ENCODE results near the gene NTS. TPM values are rescaled to one million over a fixed set of nuclear protein-coding genes. Genes with fewer than 3 reads are reported as not detected.

The NTS gene
- total RNA-seq, 1 donor from 2014 or later = 1.5 TPM

DNA sequence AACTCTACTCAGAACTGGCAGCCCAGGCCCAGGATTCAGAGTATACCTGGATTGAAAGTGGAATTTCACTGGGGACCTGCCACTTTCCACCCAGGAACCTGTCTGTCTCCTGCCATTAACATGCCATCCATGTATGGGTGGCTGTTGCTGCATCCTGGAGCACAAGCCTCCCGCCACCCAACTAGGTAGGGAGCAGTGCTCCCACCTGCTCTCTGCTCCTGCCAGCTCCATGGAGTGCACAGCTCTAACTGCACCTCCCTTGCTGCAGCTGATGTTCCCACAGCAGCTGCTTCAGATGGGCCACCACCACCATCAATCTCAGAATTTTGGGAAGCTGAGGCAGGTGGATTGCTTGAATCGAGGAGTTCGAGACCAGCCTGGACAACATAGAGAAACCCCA, 17.1 kb upstream of the NTS start:
- H3K9ac ChIP-seq (ENCODE audit: low read length) = no peak overlapping the region
- DNase-seq (ENCODE audit: low read depth) (no peak), FAIRE-seq (no peak)
- TF ChIP-seq EZH2 (IDR thresholded peaks at IDR 0.05; ENCODE audit: insufficient read depth, low read length) = no peak
- no peaks in the 10 kb centered on the region for H3K27me3 Mint-ChIP-seq (ENCODE audit: low read depth, unreplicated experiment)
- H3K4me3 Mint-ChIP-seq (ENCODE audit: unreplicated experiment) = no peak overlapping the region
- H3K36me3 Mint-ChIP-seq (ENCODE audit: low read depth, unreplicated experiment) = no peaks in the 10 kb centered on the region
- no peak overlapping the region for H3K27ac Mint-ChIP-seq (ENCODE audit: unreplicated experiment)
- H2AFZ ChIP-seq (ENCODE audit: low read depth, low read length) = no peak overlapping the region
- no peak overlapping the region for H3K4me2 ChIP-seq (ENCODE audit: low read length)
- H3K36me3 ChIP-seq (ENCODE audit: insufficient read depth, low read length) = no peaks in the 10 kb centered on the region
- no peaks in the 10 kb centered on the region for H3K27me3 ChIP-seq (ENCODE audit: insufficient read depth, low read length)
- no peak overlapping the region for H3K4me3 ChIP-seq (ENCODE audit: insufficient read depth, low read depth, low read length)
- H4K20me1 ChIP-seq (ENCODE audit: insufficient read depth, low read length) = no peaks in the 10 kb centered on the region
- no peaks in the 10 kb centered on the region for H3K4me1 Mint-ChIP-seq (ENCODE audit: low read depth, unreplicated experiment)
- H3K4me1 ChIP-seq (ENCODE audit: insufficient read depth, low read length) = no peaks in the 10 kb centered on the region
- no peak overlapping the region for H3K27ac ChIP-seq (ENCODE audit: low read depth, low read length)
- no peaks in the 10 kb centered on the region for H3K9me3 ChIP-seq (ENCODE audit: insufficient read depth, low read depth, low read length)
- no peaks in the 10 kb centered on the region for H3K79me2 ChIP-seq (ENCODE audit: insufficient read depth, low read length)
- no peaks in the 10 kb centered on the region for H3K9me3 Mint-ChIP-seq (ENCODE audit: unreplicated experiment)

DNA sequence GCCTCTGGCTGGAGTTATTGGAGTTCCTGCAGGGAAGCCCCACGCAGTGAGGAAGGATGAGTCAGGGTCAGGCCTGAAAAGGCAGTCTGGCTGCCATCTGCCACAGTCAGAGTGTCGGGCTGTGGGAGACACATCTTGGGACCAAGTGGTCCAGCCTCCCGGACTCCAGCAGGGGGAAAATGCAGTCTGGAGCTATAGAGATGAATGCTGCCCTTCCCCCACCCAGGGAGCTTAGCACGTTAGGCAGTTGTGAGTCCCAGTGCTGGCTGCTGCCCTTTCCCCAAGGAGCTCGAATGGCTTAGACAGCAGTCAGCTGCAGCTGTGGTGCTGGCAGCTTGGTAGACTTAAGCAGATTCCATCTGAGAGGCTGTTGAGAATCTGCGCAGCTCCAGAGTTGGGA, 8.2 kb upstream of the NTS start:
- Mint-ChIP-seq H3K4me1 (ENCODE audit: low read depth, unreplicated experiment) (no peaks in the 10 kb centered on the region), H3K36me3 (ENCODE audit: low read depth, unreplicated experiment) (no peaks in the 10 kb centered on the region), H3K27ac (ENCODE audit: unreplicated experiment) (no peak overlapping the region), H3K4me3 (ENCODE audit: unreplicated experiment) (no peak overlapping the region), H3K9me3 (ENCODE audit: unreplicated experiment) (no peaks in the 10 kb centered on the region), H3K27me3 (ENCODE audit: low read depth, unreplicated experiment) (no peaks in the 10 kb centered on the region)
- Histone ChIP-seq H3K4me2 (ENCODE audit: low read length) (peak overlapping the region; percentile 8), H3K27me3 (ENCODE audit: insufficient read depth, low read length) (no peaks in the 10 kb centered on the region), H2AFZ (ENCODE audit: low read depth, low read length) (no peak overlapping the region), H3K36me3 (ENCODE audit: insufficient read depth, low read length) (no peaks in the 10 kb centered on the region), H3K9me3 (ENCODE audit: insufficient read depth, low read depth, low read length) (no peaks in the 10 kb centered on the region), H3K9ac (ENCODE audit: low read length) (no peak overlapping the region), H3K79me2 (ENCODE audit: insufficient read depth, low read length) (no peaks in the 10 kb centered on the region), H3K4me3 (ENCODE audit: insufficient read depth, low read depth, low read length) (no peak overlapping the region), H3K4me1 (ENCODE audit: insufficient read depth, low read length) (no peaks in the 10 kb centered on the region), H4K20me1 (ENCODE audit: insufficient read depth, low read length) (no peaks in the 10 kb centered on the region), H3K27ac (ENCODE audit: low read depth, low read length) (no peak overlapping the region)
- TF ChIP-seq CTCF (IDR thresholded peaks at IDR 0.05; ENCODE audit: insufficient read depth, low read depth, low read length) (no peak), EZH2 (IDR thresholded peaks at IDR 0.05; ENCODE audit: insufficient read depth, low read length) (no peak)
- peak; percentile 18 for DNase-seq (ENCODE audit: low read depth)
- FAIRE-seq = no peak

GRCh38 chr12:85866986-85867776, 6.9 kb upstream of the NTS start:
- DNase-seq (ENCODE audit: low read depth) (peak; percentile 44), FAIRE-seq (peak; percentile 39)
- Histone ChIP-seq H3K9ac (ENCODE audit: low read length) (no peak overlapping the region), H3K4me2 (ENCODE audit: low read length) (peak overlapping the region; percentile 49), H4K20me1 (ENCODE audit: insufficient read depth, low read length) (no peaks in the 10 kb centered on the region), H3K4me3 (ENCODE audit: insufficient read depth, low read depth, low read length) (no peak overlapping the region), H3K27ac (ENCODE audit: low read depth, low read length) (no peak overlapping the region), H3K4me1 (ENCODE audit: insufficient read depth, low read length) (no peaks in the 10 kb centered on the region), H3K79me2 (ENCODE audit: insufficient read depth, low read length) (no peaks in the 10 kb centered on the region), H3K27me3 (ENCODE audit: insufficient read depth, low read length) (no peaks in the 10 kb centered on the region), H3K9me3 (ENCODE audit: insufficient read depth, low read depth, low read length) (no peaks in the 10 kb centered on the region), H3K36me3 (ENCODE audit: insufficient read depth, low read length) (no peaks in the 10 kb centered on the region), H2AFZ (ENCODE audit: low read depth, low read length) (no peak overlapping the region)
- H3K36me3 Mint-ChIP-seq (ENCODE audit: low read depth, unreplicated experiment) = no peaks in the 10 kb centered on the region
- TF ChIP-seq EZH2 (IDR thresholded peaks at IDR 0.05; ENCODE audit: insufficient read depth, low read length) = no peak
- peak; percentile 85 for TF ChIP-seq CTCF (IDR thresholded peaks at IDR 0.05; ENCODE audit: insufficient read depth, low read depth, low read length)
- no peak overlapping the region for H3K27ac Mint-ChIP-seq (ENCODE audit: unreplicated experiment)
- H3K9me3 Mint-ChIP-seq (ENCODE audit: unreplicated experiment) = no peaks in the 10 kb centered on the region
- H3K4me1 Mint-ChIP-seq (ENCODE audit: low read depth, unreplicated experiment) = no peaks in the 10 kb centered on the region
- H3K27me3 Mint-ChIP-seq (ENCODE audit: low read depth, unreplicated experiment) = no peaks in the 10 kb centered on the region
- no peak overlapping the region for H3K4me3 Mint-ChIP-seq (ENCODE audit: unreplicated experiment)

Measured in astrocyte (in vitro differentiated cells and primary cell).